SKM-1 treated with dmso at 0.1 percent for 144 hours (cell line): ENCODE results near the gene ELP4.
"Not testable (repeated sequence)": the region's sequence is repeated elsewhere in the genome, so short reads cannot be mapped to it uniquely, and the experiment has no call there.

Experiments used
- DNase-seq: peaks from one replicate; lab custom pipeline; 2025; ENCODE audit not compliant: unreplicated experiment; lab: John Stamatoyannopoulos, UW

ELP4 gene

GRCh38 chr11:31641477-31642062 is 132.0 kb downstream of the ELP4 start:
- DNase-seq = peak; percentile 4

GRCh38 chr11:31643857-31644256 is 134.3 kb downstream of the ELP4 start:
- no peak for DNase-seq

- DNase-seq = no peak
Observed at GRCh38 chr11:31645747-31646146, 136.2 kb downstream of the ELP4 start.

- no peak for DNase-seq
Observed at GRCh38 chr11:31646216-31646615, 136.6 kb downstream of the ELP4 start.

- DNase-seq = no peak
Observed at GRCh38 chr11:31649129-31649966, 139.8 kb downstream of the ELP4 start.

- no peak for DNase-seq
Observed at GRCh38 chr11:31651208-31651607, 141.6 kb downstream of the ELP4 start.

GRCh38 chr11:31651822-31652221 is 142.3 kb downstream of the ELP4 start:
- no peak for DNase-seq

GRCh38 chr11:31652528-31652927 is 143.0 kb downstream of the ELP4 start:
- DNase-seq = no peak

- no peak for DNase-seq
Observed at GRCh38 chr11:31655483-31655882, 145.9 kb downstream of the ELP4 start.

- no peak for DNase-seq
Observed at GRCh38 chr11:31656051-31656450, 146.5 kb downstream of the ELP4 start.

GRCh38 chr11:31657091-31657490 is 147.5 kb downstream of the ELP4 start:
- no peak for DNase-seq

- no peak for DNase-seq
Observed at GRCh38 chr11:31664129-31664528, 154.6 kb downstream of the ELP4 start.

- DNase-seq = no peak
Observed at GRCh38 chr11:31664954-31665353, 155.4 kb downstream of the ELP4 start.

- DNase-seq = no peak
Observed at GRCh38 chr11:31671681-31672080, 162.1 kb downstream of the ELP4 start.

- not testable (repeated sequence) for DNase-seq
Observed at GRCh38 chr11:31673108-31673507, 163.5 kb downstream of the ELP4 start.

- DNase-seq = no peak
Observed at GRCh38 chr11:31676280-31676982, 166.9 kb downstream of the ELP4 start.

GRCh38 chr11:31680770-31681169 is 171.2 kb downstream of the ELP4 start:
- no peak for DNase-seq

- DNase-seq = no peak
Observed at GRCh38 chr11:31687256-31687655, 177.7 kb downstream of the ELP4 start.

GRCh38 chr11:31687861-31688260 is 178.3 kb downstream of the ELP4 start:
- no peak for DNase-seq

- no peak for DNase-seq
Observed at GRCh38 chr11:31689559-31689958, 180.0 kb downstream of the ELP4 start.

GRCh38 chr11:31690041-31690440 is 180.5 kb downstream of the ELP4 start:
- no peak for DNase-seq

- no peak for DNase-seq
Observed at GRCh38 chr11:31690516-31690915, 180.9 kb downstream of the ELP4 start.
